Sigmoid colon (tissue), 7 donors: ENCODE results near the gene MRGPRD. TPM values are rescaled to one million over a fixed set of nuclear protein-coding genes. Genes with fewer than 3 reads are reported as not detected.

Experiments used
- DNase-seq: peaks from one replicate; pipeline ENCODE4 v3.0.0-alpha.2; 2019
- H3K27ac ChIP-seq, 4 donors: fragments of 200-600 bp; sonication (generic); one replicate each; pipeline ENCODE4 v1.5.1; 2016 to 2019; ENCODE audit warnings: mild to moderate bottlenecking in 1 of 4
- H3K27me3 ChIP-seq, 3 donors: fragments of 200-600 bp; sonication (generic); one replicate each; pipeline ENCODE4 v1.5.1; 2019; ENCODE audit warnings: mild to moderate bottlenecking in 1 of 3
- H3K36me3 ChIP-seq, 4 donors: fragments of 200-600 bp; sonication (generic); one replicate each; pipeline ENCODE4 v1.5.1; 2016 to 2019
- H3K4me1 ChIP-seq, 4 donors: fragments of 200-600 bp; sonication (generic); one replicate each; pipeline ENCODE4 v1.5.1; 2017 to 2019
- H3K4me3 ChIP-seq, 4 donors: fragments of 200-600 bp; sonication (generic); one replicate each; pipeline ENCODE4 v1.5.1; 2017 to 2019; ENCODE audit warnings: mild to moderate bottlenecking in 2 of 4, moderate library complexity in 1 of 4
- H3K9me3 ChIP-seq, 4 donors: fragments of 200-600 bp in 3 of 4; sonication (generic) in 3 of 4; one replicate each; pipeline versions ENCODE4 v1.5.1 to v1.6.1; 2013 to 2019
- CTCF ChIP-seq, 4 experiments: fragments of 450-650 bp in 3 of 4; fragments of 200-600 bp in 1 of 4; IDR thresholded peaks; one replicate each; pipeline ENCODE4 v1.5.1; 2016 to 2019; ENCODE audit warnings: antibody characterized with exemption in 4 of 4, mild to moderate bottlenecking in 3 of 4, moderate library complexity in 2 of 4
- EP300 ChIP-seq, 4 donors: sonication (generic); formaldehyde crosslinking; IDR thresholded peaks; one replicate each; pipeline ENCODE4 v1.6.1; 2017; ENCODE audit warnings: antibody characterized with exemption in 4 of 4
- POLR2A ChIP-seq, 2 donors: fragments of 450-650 bp; IDR thresholded peaks; one replicate each; pipeline ENCODE4 v1.6.1; 2016; ENCODE audit warnings: antibody characterized with exemption in 2 of 2, mild to moderate bottlenecking in 2 of 2, moderate library complexity in 2 of 2
- POLR2AphosphoS5 ChIP-seq, 4 donors: sonication (generic); formaldehyde crosslinking; IDR thresholded peaks; one replicate each; pipeline ENCODE4 v1.6.1; 2017; ENCODE audit warnings: antibody characterized with exemption in 4 of 4
- WGBS, 2 donors: extraction: QIAGEN DNeasy Blood & Tissue Kit; methylation state at CpG; one replicate each; pipeline ENCODE4 v1.1.7; 2013; 5-methylcytosine and 5-hydroxymethylcytosine counted together
- intact Hi-C: fragments of 100-400 bp; cut with DNase I; formaldehyde crosslinking; loops from one replicate; pipeline ENCODE4 v1.15.1; 2023
- polyA plus RNA-seq, 3 donors: library from polyadenylated mRNA; stranded (reverse); fragments of 200-250 nt; gene quantifications; one replicate each; pipeline ENCODE4 v1.2.3, GENCODE V29; 2013
- total RNA-seq, 4 donors: library from RNA; depleted of rRNA; stranded (reverse); fragments of >200 nt; gene quantifications; one replicate each; pipeline ENCODE4 v1.1.0, GENCODE V29; 2016
- donor health status: healthy with polysubstance abuse.
- donor health status: Bipolar disorder and iron deficiency.
- donor health status: healthy.

The MRGPRD gene
- total and polyA plus RNA-seq, 7 donors, result 1.9 to 2.2 (median 2.1) TPM; not detected in 4

GRCh38 chr11:69007975-69008381 is 27.2 kb upstream of the MRGPRD start:
- intact Hi-C loops, result no loop called here
- Histone ChIP-seq H3K4me1 (peaks cover 0 to 78% (median 76%) of the 10 kb centered on the region in 4 donors), H3K36me3 (peaks cover 26 to 56% (median 31%) of the 10 kb centered on the region in 4 donors), H3K27ac (peak overlapping the region; percentile 91 to 100 (median 98)), H3K4me3 (peak overlapping the region in 3 of 4 donors; percentile 75 to 79 (median 78)), H3K9me3 (no peaks in the 10 kb centered on the region), H3K27me3 (no peaks in the 10 kb centered on the region)
- 57 to 68% methylated on average over 8 of the region's 8 CpGs for WGBS, 2 donors
- TF ChIP-seq POLR2AphosphoS5 (IDR thresholded peaks at IDR 0.05) (peak in 2 of 4 donors; percentile 16 to 19), POLR2A (IDR thresholded peaks at IDR 0.05) (no peak), EP300 (IDR thresholded peaks at IDR 0.05) (no peak), CTCF (IDR thresholded peaks at IDR 0.05) (no peak)
- peak; percentile 65 for DNase-seq

- Histone ChIP-seq H3K36me3 (peaks cover 26 to 56% (median 31%) of the 10 kb centered on the region in 4 donors), H3K4me1 (peaks cover 0 to 89% (median 88%) of the 10 kb centered on the region in 4 donors), H3K4me3 (no peak overlapping the region), H3K9me3 (no peaks in the 10 kb centered on the region), H3K27ac (peak overlapping the region; percentile 91 to 100 (median 98)), H3K27me3 (no peaks in the 10 kb centered on the region)
- WGBS, 2 donors, result 88 to 93% methylated on average over 12 of the region's 12 CpGs
- TF ChIP-seq POLR2AphosphoS5 (IDR thresholded peaks at IDR 0.05) (peak in 1 of 4 donors; percentile 22), POLR2A (IDR thresholded peaks at IDR 0.05) (no peak)
- DNase-seq, result no peak
- intact Hi-C loops, result no loop called here
These were observed 26.0 kb upstream of the MRGPRD start for GRCh38 chr11:69006816-69007215.

- TF ChIP-seq POLR2A (IDR thresholded peaks at IDR 0.05) (no peak), POLR2AphosphoS5 (IDR thresholded peaks at IDR 0.05) (peak in 2 of 4 donors; percentile 19 to 47), EP300 (IDR thresholded peaks at IDR 0.05) (no peak), CTCF (IDR thresholded peaks at IDR 0.05) (no peak)
- intact Hi-C loops, result no loop called here
- Histone ChIP-seq H3K27ac (peak overlapping the region; percentile 91 to 100 (median 98)), H3K9me3 (no peaks in the 10 kb centered on the region), H3K4me1 (peaks cover 0 to 99% (median 98%) of the 10 kb centered on the region in 4 donors), H3K36me3 (peaks cover 26 to 56% (median 31%) of the 10 kb centered on the region in 4 donors), H3K4me3 (no peak overlapping the region), H3K27me3 (no peaks in the 10 kb centered on the region)
- DNase-seq, result peak; percentile 69
- 91 to 92% methylated on average over 48 of the region's 48 CpGs for WGBS, 2 donors
These were observed 25.0 kb upstream of the MRGPRD start for GRCh38 chr11:69005631-69006368.

- Histone ChIP-seq H3K27ac (peak overlapping the region; percentile 91 to 100 (median 98)), H3K9me3 (no peaks in the 10 kb centered on the region), H3K4me1 (peaks cover 0 to 99% (median 97%) of the 10 kb centered on the region in 4 donors), H3K27me3 (no peaks in the 10 kb centered on the region), H3K4me3 (no peak overlapping the region), H3K36me3 (peaks cover 26 to 56% (median 31%) of the 10 kb centered on the region in 4 donors)
- no peak for TF ChIP-seq CTCF (IDR thresholded peaks at IDR 0.05)
- no peak for TF ChIP-seq POLR2A (IDR thresholded peaks at IDR 0.05)
- TF ChIP-seq POLR2AphosphoS5 (IDR thresholded peaks at IDR 0.05), result peak in 1 of 4 donors; percentile 22
- no peak for TF ChIP-seq EP300 (IDR thresholded peaks at IDR 0.05)
- 92 to 94% methylated on average over 27 of the region's 27 CpGs for WGBS, 2 donors
- intact Hi-C loops, result no loop called here
- DNase-seq, result peak; percentile 76
These were observed 24.4 kb upstream of the MRGPRD start for GRCh38 chr11:69005183-69005630.
